Activated naive CD4-positive, alpha-beta T cell (primary cell): ENCODE measurements around the gene KIAA0319L.
"Not testable (repeated sequence)": the region's sequence is repeated elsewhere in the genome, so short reads cannot be mapped to it uniquely, and the experiment has no call there.

Experiments used
- DNase-seq, 4 experiments: peaks; one replicate each; lab custom pipeline; 2025; lab: John Stamatoyannopoulos, UW

Gene KIAA0319L

DNA sequence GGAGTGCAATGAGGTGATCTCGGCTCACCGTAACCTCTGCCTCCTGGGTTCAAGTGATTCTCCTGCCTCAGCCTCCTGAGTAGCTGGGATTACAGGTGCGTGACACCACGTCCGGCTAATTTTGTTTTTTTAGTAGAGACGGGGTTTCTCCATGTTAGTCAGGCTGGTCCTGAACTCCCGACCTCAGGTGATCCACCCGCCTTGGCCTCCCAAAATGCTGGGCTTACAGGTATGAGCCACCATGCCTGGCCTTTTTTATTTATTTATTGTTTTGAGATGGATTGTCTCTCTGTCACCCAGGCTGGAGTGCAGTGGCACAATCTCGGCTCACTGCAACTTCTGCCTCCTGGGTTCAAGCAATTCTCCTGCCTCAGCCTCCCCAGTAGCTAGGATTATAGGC lies 24.4 kb upstream of the KIAA0319L start:
- DNase-seq = not testable (repeated sequence)

DNA sequence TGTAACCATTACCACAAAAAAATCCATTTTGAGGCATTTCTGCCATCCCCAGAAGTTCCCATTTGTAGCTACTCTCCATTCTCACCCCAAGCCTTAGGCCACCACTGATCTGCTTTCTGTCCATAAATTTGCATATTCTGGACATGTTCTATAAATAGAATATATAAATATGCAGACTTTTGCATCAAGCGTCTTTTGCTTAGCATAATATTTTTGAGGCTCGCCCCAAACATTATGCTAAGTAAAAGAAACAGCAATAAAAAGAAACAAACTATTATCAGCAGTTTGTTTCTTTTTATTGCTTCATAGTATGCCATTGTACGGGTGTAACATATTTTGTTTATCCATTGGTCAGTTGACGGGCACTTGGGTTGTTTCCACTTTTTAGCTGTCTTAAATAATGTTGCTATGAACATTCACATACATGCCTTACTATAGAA lies 23.8 kb upstream of the KIAA0319L start:
- DNase-seq = no peak

DNA sequence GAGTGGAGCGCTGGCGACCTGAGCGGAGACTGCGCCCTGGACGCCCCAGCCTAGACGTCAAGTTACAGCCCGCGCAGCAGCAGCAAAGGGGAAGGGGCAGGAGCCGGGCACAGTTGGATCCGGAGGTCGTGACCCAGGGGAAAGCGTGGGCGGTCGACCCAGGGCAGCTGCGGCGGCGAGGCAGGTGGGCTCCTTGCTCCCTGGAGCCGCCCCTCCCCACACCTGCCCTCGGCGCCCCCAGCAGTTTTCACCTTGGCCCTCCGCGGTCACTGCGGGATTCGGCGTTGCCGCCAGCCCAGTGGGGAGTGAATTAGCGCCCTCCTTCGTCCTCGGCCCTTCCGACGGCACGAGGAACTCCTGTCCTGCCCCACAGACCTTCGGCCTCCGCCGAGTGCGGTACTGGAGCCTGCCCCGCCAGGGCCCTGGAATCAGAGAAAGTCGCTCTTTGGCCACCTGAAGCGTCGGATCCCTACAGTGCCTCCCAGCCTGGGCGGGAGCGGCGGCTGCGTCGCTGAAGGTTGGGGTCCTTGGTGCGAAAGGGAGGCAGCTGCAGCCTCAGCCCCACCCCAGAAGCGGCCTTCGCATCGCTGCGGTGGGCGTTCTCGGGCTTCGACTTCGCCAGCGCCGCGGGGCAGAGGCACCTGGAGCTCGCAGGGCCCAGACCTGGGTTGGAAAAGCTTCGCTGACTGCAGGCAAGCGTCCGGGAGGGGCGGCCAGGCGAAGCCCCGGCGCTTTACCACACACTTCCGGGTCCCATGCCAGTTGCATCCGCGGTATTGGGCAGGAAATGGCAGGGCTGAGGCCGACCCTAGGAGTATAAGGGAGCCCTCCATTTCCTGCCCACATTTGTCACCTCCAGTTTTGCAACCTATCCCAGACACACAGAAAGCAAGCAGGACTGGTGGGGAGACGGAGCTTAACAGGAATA lies 20.1 kb upstream of the KIAA0319L start:
- DNase-seq = peak in 2 of 4 experiments; percentile 48 to 54

- DNase-seq = not testable (repeated sequence)
Measured at GRCh38 chr1:35576766-35577070, 19.5 kb upstream of the KIAA0319L start.

GRCh38 chr1:35576061-35576765 lies 19.0 kb upstream of the KIAA0319L start:
- DNase-seq = no peak

DNA sequence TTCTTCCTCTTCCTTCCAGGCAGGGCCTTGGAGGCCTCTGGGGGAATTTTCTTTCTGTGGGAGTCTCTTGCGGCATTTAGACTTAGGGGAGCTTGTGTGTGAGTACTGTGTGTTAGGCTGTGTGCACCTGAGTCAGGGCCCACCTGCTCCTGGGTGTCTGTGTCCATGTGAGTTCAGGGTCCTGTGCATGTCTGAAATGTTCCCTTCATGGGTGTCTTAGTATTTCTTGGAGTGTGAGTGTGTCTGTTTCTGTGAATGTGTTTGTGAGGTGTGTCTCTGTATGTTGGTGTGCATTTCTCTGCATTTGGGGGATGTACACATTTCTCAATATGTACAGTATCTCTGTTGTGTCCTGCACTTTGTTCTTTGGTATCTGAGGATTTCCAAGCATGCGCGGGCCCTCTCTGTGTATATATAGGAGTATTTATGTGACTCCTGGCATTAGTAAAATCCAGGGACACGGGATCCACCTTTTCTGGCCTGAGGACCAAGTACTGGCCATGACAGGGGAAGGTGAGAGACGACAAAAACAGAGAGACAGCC lies 18.3 kb upstream of the KIAA0319L start:
- DNase-seq = no peak

DNA sequence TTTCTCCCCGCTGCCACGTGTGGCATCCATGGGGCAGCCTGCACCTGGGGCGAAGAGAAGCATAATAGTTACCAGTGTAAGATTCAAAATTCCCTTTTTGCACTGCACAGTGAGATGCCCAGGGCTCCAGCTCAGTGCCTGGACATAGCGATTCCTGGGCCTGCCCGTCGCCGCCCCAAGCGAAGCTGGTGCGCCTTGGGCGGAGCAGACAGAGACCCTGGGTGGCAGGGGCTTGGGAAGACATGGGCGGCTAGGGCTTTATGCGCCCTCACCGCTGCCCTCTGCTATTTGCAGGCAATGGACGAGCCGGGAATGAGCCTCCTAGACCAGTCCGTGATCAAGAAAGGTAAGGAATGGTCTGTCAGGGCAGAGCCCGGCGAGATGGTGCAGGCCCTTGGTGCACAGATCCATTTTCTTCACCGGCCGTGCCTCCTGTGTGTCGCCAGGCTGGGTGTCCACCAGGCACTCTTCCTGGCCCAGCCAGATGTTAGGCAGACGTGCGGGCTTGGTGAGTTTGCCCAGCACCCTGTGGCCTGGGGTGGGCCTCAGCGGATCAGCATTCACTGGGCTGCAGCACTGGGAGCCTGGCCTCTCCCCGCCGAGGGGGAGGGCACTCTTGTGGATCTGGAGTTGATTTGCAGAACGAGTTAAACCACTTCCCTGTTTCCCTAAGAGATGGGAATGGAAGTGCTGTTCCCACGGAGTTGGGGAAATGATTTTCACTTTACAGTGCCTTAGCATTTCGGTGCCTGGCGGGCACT lies 17.6 kb upstream of the KIAA0319L start:
- no peak for DNase-seq

DNA sequence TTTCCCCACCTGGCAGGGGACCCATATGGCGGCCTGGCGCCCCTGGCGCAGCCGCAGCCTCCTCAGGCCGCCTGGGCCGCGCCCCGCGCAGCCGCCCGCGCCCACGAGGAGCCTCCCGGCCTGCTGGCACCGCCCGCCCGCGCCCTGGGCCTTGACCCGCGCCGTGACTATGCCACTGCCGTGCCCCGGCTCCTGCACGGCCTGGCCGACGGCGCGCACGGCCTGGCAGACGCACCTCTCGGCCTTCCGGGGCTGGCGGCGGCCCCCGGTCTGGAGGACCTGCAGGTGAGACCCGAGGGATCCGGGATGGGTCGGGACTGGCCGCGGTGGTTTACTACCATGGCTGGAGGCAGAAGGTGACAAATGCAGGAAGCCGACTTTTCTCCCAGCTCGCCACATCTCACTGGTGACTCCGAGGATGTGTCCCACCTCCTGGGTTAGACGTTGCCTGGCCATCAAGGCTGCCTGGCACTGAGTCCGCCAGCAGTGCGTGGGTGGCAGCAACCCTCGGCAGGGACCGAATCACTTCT lies 17.0 kb upstream of the KIAA0319L start:
- no peak for DNase-seq

- DNase-seq = peak in 1 of 4 experiments; percentile 14
Measured at GRCh38 chr1:35573198-35574124, 16.3 kb upstream of the KIAA0319L start, which contains the start of gene TFAP2E. Gene TFAP2E, plus strand, starts transcription at chr1:35573314. Its CDS starts 264 bp downstream, at chr1:35573578.

GRCh38 chr1:35572296-35572695 lies 15.1 kb upstream of the KIAA0319L start:
- DNase-seq = no peak

DNA sequence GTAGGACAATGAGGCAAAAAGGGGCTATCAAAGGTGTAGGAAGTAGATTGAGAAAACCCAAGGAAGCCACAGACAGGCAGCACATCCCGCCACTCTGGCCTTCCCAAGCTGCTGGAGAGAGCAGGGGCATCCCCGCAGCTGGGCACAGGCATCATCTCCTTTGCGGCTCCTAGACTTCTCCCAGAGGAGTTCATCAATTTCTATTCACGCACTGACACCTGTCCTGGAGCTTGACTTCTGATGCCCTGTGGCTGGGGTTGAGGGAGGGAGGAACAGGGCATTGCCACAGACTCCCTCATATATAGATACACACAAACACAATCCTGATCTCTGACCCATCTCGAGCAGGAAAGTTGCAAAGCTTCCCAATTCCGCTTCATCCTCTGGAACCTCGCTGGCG lies 14.1 kb upstream of the KIAA0319L start:
- DNase-seq = no peak

DNA sequence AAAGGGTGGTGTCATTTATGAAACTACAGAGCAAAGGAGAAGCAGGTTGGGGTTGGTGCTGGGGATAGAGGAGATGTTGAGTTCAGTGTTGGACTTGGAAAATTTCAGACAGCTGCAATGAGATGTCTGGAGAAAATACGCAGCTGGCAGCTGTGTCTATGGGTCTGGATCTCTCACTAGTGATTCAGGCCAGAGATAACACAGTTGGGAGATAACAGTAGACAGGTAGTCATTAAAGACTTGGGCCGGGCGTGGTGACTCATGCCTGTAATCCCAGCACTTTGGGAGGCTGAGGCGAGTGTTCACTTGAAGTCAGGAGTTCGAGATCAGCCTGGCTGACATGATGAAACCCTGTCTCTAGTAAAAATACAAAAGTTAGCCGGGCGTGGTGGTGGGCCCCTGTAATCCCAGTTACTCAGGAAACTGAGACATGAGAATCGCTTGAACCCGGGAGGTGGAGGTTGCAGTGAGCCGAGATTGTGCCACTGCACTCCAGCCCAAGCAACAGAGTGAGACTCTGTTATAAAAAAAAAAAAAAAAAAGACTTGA lies 13.5 kb upstream of the KIAA0319L start:
- DNase-seq = no peak

GRCh38 chr1:35569936-35570335 lies 12.7 kb upstream of the KIAA0319L start:
- DNase-seq = no peak

DNA sequence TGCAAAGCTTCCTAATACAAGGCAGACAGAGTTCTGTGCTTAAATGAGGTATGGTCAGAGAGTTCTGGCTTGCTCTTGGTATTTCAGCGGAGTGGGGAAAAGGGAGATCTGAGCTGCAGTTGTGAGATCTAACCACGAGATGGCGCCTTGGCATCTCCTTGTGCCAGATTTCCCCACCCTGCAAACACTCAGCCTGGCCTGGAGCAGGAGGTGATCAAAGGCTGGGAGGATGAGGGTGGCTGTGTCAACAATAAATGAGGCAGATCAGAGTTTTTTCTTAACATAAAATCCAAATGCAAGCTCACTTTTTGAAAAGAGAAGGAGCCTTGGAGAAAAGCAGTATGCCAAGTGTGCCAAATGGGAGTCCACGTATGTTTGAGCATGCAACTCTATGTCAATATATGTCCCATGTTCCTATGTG lies 11.8 kb upstream of the KIAA0319L start:
- peak in 3 of 4 experiments; percentile 16 to 29 (median 24) for DNase-seq

- DNase-seq = no peak
Measured at GRCh38 chr1:35567947-35568558, 10.8 kb upstream of the KIAA0319L start.

GRCh38 chr1:35565742-35566133 lies 8.5 kb upstream of the KIAA0319L start:
- DNase-seq = no peak

DNA sequence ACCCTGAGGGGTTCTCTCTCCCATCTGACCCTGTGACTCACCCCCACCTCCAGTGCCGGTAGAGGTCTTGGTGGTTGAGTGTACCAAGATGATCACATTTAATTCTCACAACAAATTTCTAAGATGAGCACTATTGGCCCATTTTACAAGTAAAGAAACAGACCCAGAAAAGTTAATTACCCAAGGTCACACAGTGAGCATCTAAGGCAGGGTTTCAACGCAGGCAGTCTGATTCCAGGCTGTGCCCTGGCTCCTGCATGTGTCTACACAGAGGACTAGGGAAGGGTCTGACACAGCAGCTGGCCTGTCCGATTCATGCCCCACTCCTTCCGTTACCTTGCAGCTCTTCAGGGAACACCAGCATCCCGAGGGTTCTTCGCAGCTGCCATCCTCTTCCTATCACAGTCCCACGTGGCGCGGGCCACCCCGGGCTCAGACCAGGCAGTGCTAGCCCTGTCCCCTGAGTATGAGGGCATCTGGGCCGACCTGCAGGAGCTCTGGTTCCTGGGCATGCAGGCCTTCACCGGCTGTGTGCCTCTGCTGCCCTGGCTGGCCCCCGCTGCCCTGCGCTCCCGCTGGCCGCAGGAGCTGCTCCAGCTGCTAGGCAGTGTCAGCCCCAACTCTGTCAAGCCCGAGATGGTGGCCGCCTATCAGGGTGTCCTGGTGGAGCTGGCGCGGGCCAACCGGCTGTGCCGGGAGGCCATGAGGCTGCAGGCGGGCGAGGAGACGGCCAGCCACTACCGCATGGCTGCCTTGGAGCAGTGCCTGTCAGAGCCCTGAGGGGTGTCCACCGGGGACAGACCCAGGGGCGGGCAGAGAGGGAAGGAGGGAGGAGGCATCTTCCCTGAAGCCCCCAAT lies 7.9 kb upstream of the KIAA0319L start:
- DNase-seq = no peak

- peak in 3 of 4 experiments; percentile 59 to 72 (median 62) for DNase-seq
Measured at GRCh38 chr1:35564037-35564883, 7.1 kb upstream of the KIAA0319L start.
